LHCN-M2 (cell line): ENCODE results near the gene NOL4L. TPM values are rescaled to one million over a fixed set of nuclear protein-coding genes. Genes with fewer than 3 reads are reported as not detected.

ENCODE experiments used
- DNase-seq: peaks from one replicate; pipeline ENCODE4 v3.0.0-alpha.2; 2012; ENCODE audit warnings: low read depth
- total RNA-seq: library from RNA; depleted of rRNA; stranded (reverse); fragments of >200 nt; gene quantifications from 2 replicates; pipeline ENCODE4 v1.2.3, GENCODE V29; 2014

The NOL4L gene
- total RNA-seq, 1 experiment from 2014 or later = 3.0 TPM

GRCh38 chr20:32614303-32614702 is 29.2 kb upstream of the NOL4L start:
- no peak for DNase-seq

GRCh38 chr20:32613192-32614053 is 28.3 kb upstream of the NOL4L start:
- DNase-seq = no peak

- no peak for DNase-seq
Measured at GRCh38 chr20:32612351-32613191, 27.4 kb upstream of the NOL4L start.

DNA sequence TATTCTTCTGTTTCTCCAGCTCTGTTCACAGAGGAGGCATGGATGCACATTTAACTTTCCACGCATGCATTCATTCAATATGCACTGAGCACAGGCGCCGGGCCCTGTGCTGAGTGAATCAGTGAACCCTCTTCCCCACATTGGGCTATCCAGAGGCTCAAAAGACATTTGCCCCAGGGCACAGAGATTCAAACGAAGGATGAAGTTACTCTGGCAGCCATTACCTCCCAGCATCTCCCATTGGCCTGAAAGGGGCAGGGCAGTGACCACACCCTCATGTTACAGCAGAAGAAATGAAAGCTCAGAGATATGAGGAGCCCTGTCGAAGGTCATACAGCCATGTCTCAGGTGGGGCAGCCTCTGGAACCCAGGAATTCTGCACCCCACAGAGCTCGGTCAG is 26.7 kb upstream of the NOL4L start:
- DNase-seq = no peak

DNA sequence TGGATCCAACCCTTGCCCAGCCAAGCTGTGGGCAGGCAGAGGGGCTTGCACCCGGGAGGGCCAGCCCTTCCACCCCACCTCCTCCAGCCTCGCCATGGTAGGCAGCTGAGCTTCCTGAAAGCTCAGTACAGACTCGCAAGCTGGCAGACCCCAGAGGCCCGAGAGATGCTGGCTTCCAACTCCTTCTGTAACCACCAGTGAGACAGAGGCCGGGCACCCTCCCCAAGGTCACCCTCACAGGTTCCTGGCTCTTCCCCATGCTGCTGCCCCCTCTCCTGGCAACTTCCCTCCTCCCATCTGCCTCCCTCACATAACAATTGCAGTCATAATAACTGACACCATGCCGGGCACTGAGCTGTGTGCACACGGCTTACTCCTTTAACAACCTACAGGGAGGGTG is 26.2 kb upstream of the NOL4L start:
- no peak for DNase-seq

GRCh38 chr20:32610472-32611218 is 25.5 kb upstream of the NOL4L start:
- no peak for DNase-seq

GRCh38 chr20:32609993-32610392 is 24.9 kb upstream of the NOL4L start:
- no peak for DNase-seq

- DNase-seq = no peak
Measured at GRCh38 chr20:32609111-32609773, 24.1 kb upstream of the NOL4L start.

DNA sequence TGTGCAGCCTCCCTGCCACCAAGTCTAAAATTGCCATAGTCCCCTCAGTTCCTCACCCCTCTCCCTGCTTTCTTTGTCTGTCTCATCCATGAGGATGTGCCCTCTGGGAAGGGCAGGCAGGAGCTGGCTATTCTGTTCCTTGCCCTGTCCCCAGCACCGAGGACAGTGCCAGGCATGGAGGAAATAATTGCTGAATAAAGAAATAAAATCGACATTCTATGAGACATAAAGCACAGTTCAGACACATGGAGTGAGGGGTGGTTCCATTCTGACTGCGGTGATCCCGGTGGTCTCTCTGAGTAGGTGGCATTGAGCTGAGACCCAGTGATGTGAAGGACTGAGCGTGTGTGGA is 23.5 kb upstream of the NOL4L start:
- no peak for DNase-seq

DNA sequence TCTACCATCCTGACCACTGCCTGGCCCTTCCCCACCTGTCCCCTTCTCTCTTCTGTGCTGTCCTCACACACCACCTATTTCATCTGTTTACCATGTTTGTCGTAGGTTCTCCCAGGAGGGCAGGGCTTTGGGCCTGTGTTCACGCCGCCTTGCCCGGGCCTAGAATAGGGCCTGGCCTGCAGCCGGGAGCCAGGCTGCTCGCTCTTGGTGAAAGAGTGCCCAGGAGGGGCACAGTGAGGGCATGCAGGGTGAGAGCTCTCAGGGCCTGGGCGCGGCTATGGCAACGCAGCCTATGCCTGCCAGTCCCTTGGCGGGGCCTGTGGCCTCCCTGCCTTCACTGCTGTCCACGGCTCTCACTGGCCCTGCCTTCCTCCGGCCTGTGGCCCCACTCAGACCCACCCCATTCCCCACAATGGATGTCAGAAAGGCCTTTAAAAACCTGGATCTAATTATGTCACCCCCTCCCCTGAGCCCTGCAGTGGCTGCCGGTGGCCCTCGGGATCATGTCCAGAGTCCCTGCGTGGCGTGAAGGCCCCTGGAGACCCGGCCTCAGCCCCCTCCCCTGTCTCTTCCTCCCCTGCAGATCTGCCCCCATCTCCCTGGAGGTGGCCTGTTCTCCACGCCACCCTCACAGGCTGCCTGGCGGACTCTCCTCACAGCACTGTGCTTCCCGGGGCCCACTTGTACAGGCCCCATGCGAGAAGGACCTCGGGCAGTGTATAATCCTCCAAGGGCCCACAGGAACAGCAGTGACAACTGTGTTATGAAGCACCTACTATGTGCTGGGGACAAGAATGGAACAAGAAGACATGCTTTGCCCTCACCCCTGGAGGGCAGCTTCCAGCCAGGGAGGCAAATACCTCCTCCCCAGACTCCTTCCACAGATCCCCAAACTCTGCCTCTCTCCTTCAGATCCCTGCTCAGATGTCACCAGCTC is 22.9 kb upstream of the NOL4L start:
- DNase-seq = no peak

GRCh38 chr20:32607324-32607723 is 22.2 kb upstream of the NOL4L start:
- DNase-seq = no peak

- no peak for DNase-seq
Measured at GRCh38 chr20:32606790-32607189, 21.7 kb upstream of the NOL4L start.

DNA sequence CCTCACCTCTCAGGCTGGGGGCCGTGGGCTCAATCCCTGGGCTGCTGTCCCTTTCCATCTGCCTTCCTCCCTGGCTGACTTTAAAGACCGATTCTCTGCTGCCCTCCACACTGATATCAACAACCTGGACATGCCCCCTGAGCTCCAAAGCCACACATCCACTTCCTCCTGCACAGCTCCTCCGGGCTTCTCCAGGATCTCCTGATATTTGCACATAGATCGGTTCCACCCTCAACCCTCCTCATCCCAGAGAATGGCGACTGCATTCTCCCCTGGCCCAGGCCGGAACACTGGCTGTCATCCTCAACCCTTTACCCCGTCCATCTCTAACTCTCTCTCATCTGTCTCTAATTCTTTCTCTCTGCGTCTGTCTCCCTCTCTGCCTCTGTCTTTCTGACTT is 21.0 kb upstream of the NOL4L start:
- no peak for DNase-seq

DNA sequence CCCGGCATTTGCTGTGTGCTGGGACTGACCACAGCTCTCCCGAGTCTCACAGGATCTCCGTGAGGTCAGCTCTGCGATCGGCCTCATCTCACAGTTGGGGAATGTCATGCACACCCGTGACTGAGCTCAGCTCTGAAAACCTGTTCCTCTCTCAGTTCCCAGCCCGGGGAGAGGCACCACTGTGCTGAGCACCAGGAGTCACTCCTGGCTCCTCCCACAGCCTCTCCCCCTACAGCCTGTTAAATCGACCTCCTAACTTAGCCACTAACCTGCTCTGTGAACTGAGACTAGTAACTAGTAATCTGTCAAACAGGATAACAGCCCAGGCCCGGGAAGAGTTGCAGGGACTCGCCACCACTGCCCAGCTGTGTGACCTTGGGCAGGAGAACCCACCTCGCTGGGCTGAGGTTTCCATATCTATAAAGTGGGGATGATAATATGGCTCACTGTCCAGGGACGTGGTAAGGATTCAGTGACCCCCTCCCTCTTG is 20.1 kb upstream of the NOL4L start:
- DNase-seq = no peak

DNA sequence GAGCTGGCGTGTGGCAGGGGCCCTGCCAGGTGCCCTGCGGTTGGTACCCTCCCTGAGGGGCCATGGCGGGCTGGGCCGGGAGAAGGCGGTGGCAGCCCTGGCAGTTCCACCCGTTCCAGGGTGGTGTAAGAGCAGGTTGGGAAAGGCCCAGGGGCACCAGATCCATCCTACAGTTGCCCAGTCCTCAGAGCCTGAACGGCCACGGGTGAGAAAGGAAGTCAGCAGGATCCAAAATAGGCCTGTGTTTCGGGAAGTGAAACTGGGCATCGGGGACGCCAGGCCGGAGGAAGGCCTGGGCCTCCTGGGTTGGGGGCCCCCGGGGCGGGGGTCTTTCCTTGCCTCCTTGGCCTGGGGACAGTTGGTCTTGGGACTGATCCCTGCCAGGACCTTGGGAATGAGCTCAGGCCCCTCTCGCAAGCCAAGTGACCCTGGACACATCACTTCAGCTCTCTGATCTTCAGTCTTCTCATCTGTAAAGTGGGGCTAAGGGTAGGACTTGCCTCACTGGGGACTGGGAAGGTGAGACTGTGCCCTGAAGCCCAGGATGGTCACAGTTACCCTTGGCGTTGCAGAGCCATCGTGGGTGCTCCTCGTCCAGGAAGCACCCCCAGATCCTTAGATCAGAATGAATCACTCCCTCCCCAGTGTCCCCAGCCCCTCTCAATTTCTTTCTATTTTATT is 18.1 kb upstream of the NOL4L start:
- no peak for DNase-seq

DNA sequence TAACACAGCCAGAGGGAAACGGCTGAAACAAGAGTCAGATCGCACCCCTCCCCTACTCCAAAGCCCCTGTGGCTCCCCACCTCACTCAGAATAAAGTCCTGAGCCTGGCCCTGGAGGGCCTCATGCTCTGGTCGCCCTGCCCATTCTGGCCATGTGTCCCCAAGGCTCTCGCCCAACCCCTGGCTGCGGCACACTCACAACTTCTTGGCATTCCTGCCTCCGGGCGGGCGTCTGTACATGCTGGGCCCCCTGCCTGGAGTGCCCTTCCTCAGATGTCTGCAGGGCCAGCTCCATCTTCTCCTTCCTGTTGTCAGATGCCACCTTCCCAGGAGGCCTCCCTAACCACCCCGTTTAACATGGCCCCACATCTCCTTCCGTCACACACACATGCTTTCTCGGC is 17.1 kb upstream of the NOL4L start:
- DNase-seq = no peak

- DNase-seq = no peak
Measured at GRCh38 chr20:32600681-32601237, 15.6 kb upstream of the NOL4L start.

DNA sequence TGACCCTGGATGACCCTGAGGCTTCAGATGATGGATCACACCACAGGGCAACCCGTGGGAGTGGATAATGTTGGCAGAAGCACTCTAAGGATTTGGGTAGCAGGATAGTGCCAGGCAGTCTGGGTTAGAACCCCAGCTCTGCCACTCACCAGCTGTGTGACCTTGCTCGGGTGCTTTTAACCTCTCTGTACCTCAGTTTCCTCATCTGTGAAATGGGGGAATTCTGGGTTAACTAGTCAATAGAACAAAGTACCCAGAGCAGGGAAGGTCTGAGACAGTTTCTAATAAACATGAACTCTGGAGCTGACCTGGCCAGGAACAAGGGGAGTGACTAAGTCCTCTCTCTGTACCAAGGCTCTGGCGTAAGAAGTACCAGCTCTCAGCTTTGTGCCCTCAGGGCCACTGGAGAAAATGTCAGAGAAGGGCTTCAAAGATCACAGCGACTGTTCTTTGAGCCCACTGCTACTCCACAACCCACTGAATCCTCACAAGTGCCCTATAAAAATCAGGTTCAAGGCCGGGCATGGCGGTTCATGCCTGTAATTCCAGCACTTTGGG is 14.7 kb upstream of the NOL4L start:
- DNase-seq = no peak

DNA sequence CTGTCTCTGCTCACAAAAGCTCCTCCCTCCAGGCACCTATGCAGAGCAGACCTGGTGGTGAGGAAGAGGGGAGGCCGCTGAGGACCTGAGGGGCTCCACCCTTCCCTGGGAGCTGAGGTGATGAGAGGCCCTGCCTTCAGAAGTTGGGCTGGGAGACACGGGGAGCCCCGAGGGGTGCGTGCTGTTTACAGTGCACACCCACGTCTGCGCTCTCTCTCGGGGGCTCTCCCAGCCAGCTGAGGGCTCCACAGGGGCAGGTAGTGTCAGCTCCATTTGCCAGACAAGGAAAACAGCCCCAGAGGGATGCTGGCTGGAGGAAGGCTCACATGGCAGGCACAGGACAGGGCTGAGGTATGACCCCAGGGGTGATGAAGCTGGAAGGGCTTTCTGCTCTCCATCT is 13.5 kb upstream of the NOL4L start:
- no peak for DNase-seq
